HG03354 (cell line): ENCODE measurements around the gene EPB41L2.

Experiments
- ATAC-seq: cut with Tn5 transposase; IDR thresholded peaks from one replicate; pipeline ENCODE4 v1.9.1; 2021; ENCODE audit warnings: mild to moderate bottlenecking; ENCODE audit not compliant: unreplicated experiment, poor library complexity, severe bottlenecking

EPB41L2 gene

DNA sequence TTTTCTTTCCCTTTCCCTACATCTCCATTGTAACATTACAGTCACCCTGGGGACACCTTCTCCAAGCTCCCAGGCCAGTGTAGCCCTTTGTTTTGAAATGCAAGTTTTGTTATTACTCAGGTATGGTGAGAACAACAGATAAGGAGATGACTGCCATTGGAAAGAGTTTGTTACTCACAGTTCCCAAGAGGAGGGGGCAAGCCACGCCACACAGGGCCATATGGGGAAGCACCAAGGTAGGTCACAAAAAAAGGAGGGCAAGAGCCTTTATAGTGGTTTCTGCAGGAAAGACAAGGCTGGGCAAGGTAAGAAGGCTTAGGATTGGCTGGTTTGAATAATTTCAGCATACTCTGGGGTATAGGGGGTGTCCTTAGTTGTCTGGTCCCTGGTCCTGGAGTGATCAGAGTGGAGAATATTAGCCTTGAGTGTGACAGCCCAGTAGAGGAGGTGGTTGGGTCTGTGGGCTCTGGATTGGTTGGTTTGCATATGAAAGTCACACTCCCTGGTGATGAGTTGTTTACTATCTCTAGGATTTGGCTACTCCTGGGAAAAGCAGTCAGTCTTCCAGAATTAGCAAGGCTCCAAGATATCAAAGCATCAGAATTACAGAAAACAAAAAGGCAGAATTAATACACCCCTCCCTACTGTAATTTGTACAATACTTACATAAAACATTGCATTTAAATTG is 268.9 kb downstream of the EPB41L2 start:
- ATAC-seq: no peak
